Measurements from ENCODE around the gene FSTL4.

DNA sequence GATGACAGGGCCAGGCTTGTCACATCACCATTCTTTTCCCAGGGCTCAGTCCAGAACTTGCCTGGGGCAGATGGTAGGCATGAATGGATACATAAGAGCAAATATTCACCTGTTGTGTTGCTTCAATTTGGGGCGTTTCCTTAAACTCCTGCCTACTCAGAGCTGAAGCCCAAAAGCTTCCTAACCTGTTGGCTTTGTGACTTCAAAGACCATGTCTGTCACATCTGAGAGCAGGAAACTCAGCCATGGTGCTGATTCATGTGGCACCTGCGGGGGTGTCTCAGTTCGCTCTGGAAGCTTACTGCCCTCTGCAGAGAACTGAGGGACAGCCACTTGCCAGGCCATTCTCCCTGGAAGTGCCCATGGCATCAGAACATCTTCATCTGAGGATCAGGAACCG is 313.9 kb downstream of the FSTL4 start:
- TF ChIP-seq, protein P1, sequence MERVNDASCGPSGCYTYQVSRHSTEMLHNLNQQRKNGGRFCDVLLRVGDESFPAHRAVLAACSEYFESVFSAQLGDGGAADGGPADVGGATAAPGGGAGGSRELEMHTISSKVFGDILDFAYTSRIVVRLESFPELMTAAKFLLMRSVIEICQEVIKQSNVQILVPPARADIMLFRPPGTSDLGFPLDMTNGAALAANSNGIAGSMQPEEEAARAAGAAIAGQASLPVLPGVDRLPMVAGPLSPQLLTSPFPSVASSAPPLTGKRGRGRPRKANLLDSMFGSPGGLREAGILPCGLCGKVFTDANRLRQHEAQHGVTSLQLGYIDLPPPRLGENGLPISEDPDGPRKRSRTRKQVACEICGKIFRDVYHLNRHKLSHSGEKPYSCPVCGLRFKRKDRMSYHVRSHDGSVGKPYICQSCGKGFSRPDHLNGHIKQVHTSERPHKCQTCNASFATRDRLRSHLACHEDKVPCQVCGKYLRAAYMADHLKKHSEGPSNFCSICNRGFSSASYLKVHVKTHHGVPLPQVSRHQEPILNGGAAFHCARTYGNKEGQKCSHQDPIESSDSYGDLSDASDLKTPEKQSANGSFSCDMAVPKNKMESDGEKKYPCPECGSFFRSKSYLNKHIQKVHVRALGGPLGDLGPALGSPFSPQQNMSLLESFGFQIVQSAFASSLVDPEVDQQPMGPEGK (CRISPR knock-in tag; IDR thresholded peaks at IDR 0.05; ENCODE audit: borderline replicate concordance), result no peak
- TF ChIP-seq ZFP3 (CRISPR knock-in tag; IDR thresholded peaks at IDR 0.05), result no peak
- no peak for TF ChIP-seq ZNF565 (CRISPR knock-in tag; conservative IDR thresholded peaks at IDR 0.05; ENCODE audit: low read depth)
- no peak for TF ChIP-seq ZFP30 (CRISPR knock-in tag; IDR thresholded peaks at IDR 0.05)
- TF ChIP-seq, protein P2, sequence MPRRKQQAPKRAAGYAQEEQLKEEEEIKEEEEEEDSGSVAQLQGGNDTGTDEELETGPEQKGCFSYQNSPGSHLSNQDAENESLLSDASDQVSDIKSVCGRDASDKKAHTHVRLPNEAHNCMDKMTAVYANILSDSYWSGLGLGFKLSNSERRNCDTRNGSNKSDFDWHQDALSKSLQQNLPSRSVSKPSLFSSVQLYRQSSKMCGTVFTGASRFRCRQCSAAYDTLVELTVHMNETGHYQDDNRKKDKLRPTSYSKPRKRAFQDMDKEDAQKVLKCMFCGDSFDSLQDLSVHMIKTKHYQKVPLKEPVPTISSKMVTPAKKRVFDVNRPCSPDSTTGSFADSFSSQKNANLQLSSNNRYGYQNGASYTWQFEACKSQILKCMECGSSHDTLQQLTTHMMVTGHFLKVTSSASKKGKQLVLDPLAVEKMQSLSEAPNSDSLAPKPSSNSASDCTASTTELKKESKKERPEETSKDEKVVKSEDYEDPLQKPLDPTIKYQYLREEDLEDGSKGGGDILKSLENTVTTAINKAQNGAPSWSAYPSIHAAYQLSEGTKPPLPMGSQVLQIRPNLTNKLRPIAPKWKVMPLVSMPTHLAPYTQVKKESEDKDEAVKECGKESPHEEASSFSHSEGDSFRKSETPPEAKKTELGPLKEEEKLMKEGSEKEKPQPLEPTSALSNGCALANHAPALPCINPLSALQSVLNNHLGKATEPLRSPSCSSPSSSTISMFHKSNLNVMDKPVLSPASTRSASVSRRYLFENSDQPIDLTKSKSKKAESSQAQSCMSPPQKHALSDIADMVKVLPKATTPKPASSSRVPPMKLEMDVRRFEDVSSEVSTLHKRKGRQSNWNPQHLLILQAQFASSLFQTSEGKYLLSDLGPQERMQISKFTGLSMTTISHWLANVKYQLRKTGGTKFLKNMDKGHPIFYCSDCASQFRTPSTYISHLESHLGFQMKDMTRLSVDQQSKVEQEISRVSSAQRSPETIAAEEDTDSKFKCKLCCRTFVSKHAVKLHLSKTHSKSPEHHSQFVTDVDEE (CRISPR knock-in tag; IDR thresholded peaks at IDR 0.05), result no peak
- no peak for TF ChIP-seq OSR1 (CRISPR knock-in tag; IDR thresholded peaks at IDR 0.05)
- TF ChIP-seq, protein P3, sequence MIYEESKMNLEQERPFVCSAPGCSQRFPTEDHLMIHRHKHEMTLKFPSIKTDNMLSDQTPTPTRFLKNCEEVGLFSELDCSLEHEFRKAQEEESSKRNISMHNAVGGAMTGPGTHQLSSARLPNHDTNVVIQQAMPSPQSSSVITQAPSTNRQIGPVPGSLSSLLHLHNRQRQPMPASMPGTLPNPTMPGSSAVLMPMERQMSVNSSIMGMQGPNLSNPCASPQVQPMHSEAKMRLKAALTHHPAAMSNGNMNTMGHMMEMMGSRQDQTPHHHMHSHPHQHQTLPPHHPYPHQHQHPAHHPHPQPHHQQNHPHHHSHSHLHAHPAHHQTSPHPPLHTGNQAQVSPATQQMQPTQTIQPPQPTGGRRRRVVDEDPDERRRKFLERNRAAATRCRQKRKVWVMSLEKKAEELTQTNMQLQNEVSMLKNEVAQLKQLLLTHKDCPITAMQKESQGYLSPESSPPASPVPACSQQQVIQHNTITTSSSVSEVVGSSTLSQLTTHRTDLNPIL (CRISPR knock-in tag; IDR thresholded peaks at IDR 0.05; ENCODE audit: low read depth), result no peak
- TF ChIP-seq, protein P4, sequence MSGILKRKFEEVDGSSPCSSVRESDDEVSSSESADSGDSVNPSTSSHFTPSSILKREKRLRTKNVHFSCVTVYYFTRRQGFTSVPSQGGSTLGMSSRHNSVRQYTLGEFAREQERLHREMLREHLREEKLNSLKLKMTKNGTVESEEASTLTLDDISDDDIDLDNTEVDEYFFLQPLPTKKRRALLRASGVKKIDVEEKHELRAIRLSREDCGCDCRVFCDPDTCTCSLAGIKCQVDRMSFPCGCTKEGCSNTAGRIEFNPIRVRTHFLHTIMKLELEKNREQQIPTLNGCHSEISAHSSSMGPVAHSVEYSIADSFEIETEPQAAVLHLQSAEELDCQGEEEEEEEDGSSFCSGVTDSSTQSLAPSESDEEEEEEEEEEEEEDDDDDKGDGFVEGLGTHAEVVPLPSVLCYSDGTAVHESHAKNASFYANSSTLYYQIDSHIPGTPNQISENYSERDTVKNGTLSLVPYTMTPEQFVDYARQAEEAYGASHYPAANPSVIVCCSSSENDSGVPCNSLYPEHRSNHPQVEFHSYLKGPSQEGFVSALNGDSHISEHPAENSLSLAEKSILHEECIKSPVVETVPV (CRISPR knock-in tag; IDR thresholded peaks at IDR 0.05), result no peak
- TF ChIP-seq CSDC2 (CRISPR knock-in tag; IDR thresholded peaks at IDR 0.05), result no peak
- no peak for TF ChIP-seq GLIS3 (CRISPR knock-in tag; IDR thresholded peaks at IDR 0.05)
